B cell (primary cell): Measurements from ENCODE around the gene FRMD4A. TPM values are rescaled to one million over a fixed set of nuclear protein-coding genes. Genes with fewer than 3 reads are reported as not detected.

Experiments used
- ATAC-seq: fragments of 200-7000 bp; cut with Tn5 transposase; one replicate; pipeline ENCODE4 v1.10.0; 2021; ENCODE audit warnings: low read depth, mild to moderate bottlenecking, moderate number of reproducible peaks, moderate library complexity
- CTCF ChIA-PET: fragments of 350-600 bp; sonication (Branson Sonifier 250); formaldehyde crosslinking; loops from one replicate; lab custom pipeline; 2021; ENCODE audit warnings: antibody characterized with exemption, inconsistent platforms; lab: Charles Lee
- POLR2A ChIA-PET: fragments of 350-600 bp; sonication (Branson Sonifier 250); formaldehyde crosslinking; loops from one replicate; lab custom pipeline; 2021; ENCODE audit warnings: antibody characterized with exemption; lab: Charles Lee
- DNase-seq: peaks from one replicate; pipeline ENCODE4 v3.0.0; 2013
- H2AFZ ChIP-seq: 2 replicates; pipeline ENCODE4 v1.6.1; 2012; ENCODE audit warnings: mild to moderate bottlenecking, low read depth, low read length; ENCODE audit not compliant: insufficient read depth, poor library complexity, severe bottlenecking
- H3K27ac ChIP-seq, 2 donors: 1 replicate in 1 of 2; 2 replicates in 1 of 2; pipeline ENCODE4 v1.5.1; 2012 to 2013; ENCODE audit warnings: low read length in 2 of 2, mild to moderate bottlenecking in 2 of 2, moderate library complexity in 1 of 2
- H3K27me3 ChIP-seq, 4 experiments: fragments of 200-600 bp in 1 of 4; sonication (generic) in 1 of 4; replicated peaks in 1 of 4; 1 replicate in 2 of 4; 2 replicates in 2 of 4; pipeline versions ENCODE4 v1.6.1 to v1.7.0; 2013 to 2016; ENCODE audit warnings: low read length in 3 of 4, mild to moderate bottlenecking in 2 of 4, mixed read lengths in 1 of 4, moderate library complexity in 1 of 4; ENCODE audit not compliant: insufficient read depth in 4 of 4, control insufficient read depth in 3 of 4; ENCODE audit errors: control extremely low read depth in 1 of 4
- H3K36me3 ChIP-seq, 2 experiments: replicated peaks in 1 of 2; 1 replicate in 1 of 2; 2 replicates in 1 of 2; pipeline versions ENCODE4 v1.6.1 to v1.7.1; 2013; ENCODE audit warnings: low read length in 1 of 2; ENCODE audit not compliant: insufficient read depth in 2 of 2, control insufficient read depth in 1 of 2; ENCODE audit errors: control extremely low read depth in 1 of 2, extremely low read depth in 1 of 2
- H3K4me1 ChIP-seq, 2 donors: fragments of 200-600 bp in 1 of 2; sonication (generic) in 1 of 2; 1 replicate in 1 of 2; 2 replicates in 1 of 2; pipeline versions ENCODE4 v1.5.1 to v1.6.1; 2013 to 2017; ENCODE audit warnings: low read length in 2 of 2; ENCODE audit not compliant: control insufficient read depth in 2 of 2, insufficient read depth in 2 of 2
- H3K4me2 ChIP-seq: replicated peaks from 2 replicates; pipeline ENCODE3; 2012; ENCODE audit warnings: mild to moderate bottlenecking, low read depth, low read length; ENCODE audit not compliant: poor library complexity, severe bottlenecking
- H3K4me3 ChIP-seq, 5 experiments: fragments of 200-600 bp in 1 of 5; sonication (generic) in 1 of 5; 1 replicate in 3 of 5; 2 replicates in 2 of 5; pipeline versions ENCODE4 v1.5.1 to v1.7.0; 2011 to 2016; ENCODE audit warnings: low read length in 4 of 5, mild to moderate bottlenecking in 4 of 5, low read depth in 2 of 5, control low read depth in 1 of 5, moderate library complexity in 1 of 5; ENCODE audit not compliant: insufficient read depth in 1 of 5; ENCODE audit errors: control extremely low read depth in 1 of 5, extremely low read depth in 1 of 5
- H3K79me2 ChIP-seq: fragments of 200-600 bp; sonication (generic); one replicate; pipeline ENCODE4 v1.6.0; 2016; ENCODE audit warnings: low read length; ENCODE audit not compliant: control insufficient read depth, insufficient read depth
- H3K9ac ChIP-seq: fragments of 200-600 bp; sonication (generic); 2 replicates; pipeline ENCODE4 v1.6.1; 2017; ENCODE audit warnings: mild to moderate bottlenecking, low read length, moderate library complexity
- H3K9me3 ChIP-seq, 3 donors: one replicate each; pipeline versions ENCODE4 v1.6.1 to v1.7.1; 2013; ENCODE audit warnings: low read length in 2 of 3; ENCODE audit not compliant: control insufficient read depth in 2 of 3, insufficient read depth in 1 of 3; ENCODE audit errors: control extremely low read depth in 1 of 3
- H4K20me1 ChIP-seq: 2 replicates; pipeline ENCODE4 v1.6.0; 2012; ENCODE audit warnings: mild to moderate bottlenecking, low read length; ENCODE audit not compliant: insufficient read depth, control insufficient read depth, poor library complexity, severe bottlenecking
- H3K27ac Mint-ChIP-seq: one replicate; pipeline ENCODE4 v1.8.0; 2021; ENCODE audit warnings: mixed read lengths
- H3K27me3 Mint-ChIP-seq: one replicate; pipeline ENCODE4 v1.8.0; 2021; ENCODE audit warnings: mixed read lengths
- H3K4me1 Mint-ChIP-seq: one replicate; pipeline ENCODE4 v1.8.0; 2021; ENCODE audit warnings: mixed read lengths
- H3K4me3 Mint-ChIP-seq: one replicate; pipeline ENCODE4 v1.8.0; 2021; ENCODE audit warnings: mixed read lengths
- H3K9me3 Mint-ChIP-seq: one replicate; pipeline ENCODE4 v1.8.0; 2022; ENCODE audit warnings: mixed read lengths; ENCODE audit not compliant: insufficient read depth
- CTCF ChIP-seq: fragments of 200-600 bp; IDR thresholded peaks from one replicate; pipeline ENCODE4 v1.8.0; 2022; ENCODE audit warnings: antibody characterized with exemption, mild to moderate bottlenecking
- EZH2 ChIP-seq: IDR thresholded peaks from 2 replicates; pipeline ENCODE4 v1.6.1; 2012; ENCODE audit warnings: borderline replicate concordance, low read depth, mild to moderate bottlenecking, moderate library complexity, low read length; ENCODE audit not compliant: insufficient read depth, poor library complexity, severe bottlenecking
- WGBS: methylation state at CpG from one replicate; pipeline ENCODE4 v1.1.5; 2013; ENCODE audit warnings: missing lambda C conversion rate; ENCODE audit not compliant: insufficient coverage; 5-methylcytosine and 5-hydroxymethylcytosine counted together
- intact Hi-C: fragments of 100-400 bp; cut with micrococcal nuclease; formaldehyde crosslinking; loops from one replicate; pipeline ENCODE4 v1.10.0; 2022
- polyA plus RNA-seq: library from polyadenylated mRNA; depleted of rRNA; stranded (reverse); fragments of >200 nt; gene quantifications from 2 replicates; pipeline ENCODE4 v1.2.3, GENCODE V29; 2012
- total RNA-seq, 2 donors: library from RNA; stranded (reverse); fragments of 120-200 nt in 1 of 2; gene quantifications; 1 replicate in 1 of 2; 2 replicates in 1 of 2; pipeline versions ENCODE4 v1.2.3 to v1.2.4, GENCODE V29; 2013 to 2022

FRMD4A gene
- total and polyA plus RNA-seq, 2 donors (not counting 1 experiment from before 2014, with no cell fraction given): 0.76 to 3.4 TPM

GRCh38 chr10:13885238-13885990, 445.3 kb downstream of the FRMD4A start:
- H3K36me3 ChIP-seq: no peaks in the 10 kb centered on the region
- DNase-seq: no peak
- H3K79me2 ChIP-seq: no peaks in the 10 kb centered on the region
- no peak for ATAC-seq
- peaks cover 9 to 10% of the 10 kb centered on the region in 2 donors for H3K4me1 ChIP-seq
- Mint-ChIP-seq H3K4me1 (peaks cover 7% of the 10 kb centered on the region), H3K27ac (peak overlapping the region; percentile 11), H3K4me3 (no peak overlapping the region), H3K27me3 (peaks cover 49% of the 10 kb centered on the region), H3K9me3 (no peaks in the 10 kb centered on the region)
- H3K27ac ChIP-seq: no peak overlapping the region
- H3K4me3 ChIP-seq: no peak overlapping the region
- no peak overlapping the region for H3K4me2 ChIP-seq
- peaks cover 0 to 4% (median 0%) of the 10 kb centered on the region in 3 donors for H3K9me3 ChIP-seq
- H3K27me3 ChIP-seq: peaks cover 0 to 20% (median 9%) of the 10 kb centered on the region in 4 experiments
- H3K9ac ChIP-seq: no peak overlapping the region
- POLR2A ChIA-PET: interaction anchor here (0.6 to 0.9 kb wide), 2 partner anchors 112 to 300 kb away, joined by 3 to 5 read pairs; no protein-coding TSS in a partner anchor
- no peaks in the 10 kb centered on the region for H4K20me1 ChIP-seq
- no peak overlapping the region for H2AFZ ChIP-seq
- WGBS: 88% methylated on average over 7 of the region's 9 CpGs
- intact Hi-C loops: no loop called here
- CTCF ChIA-PET: no interaction called here
- TF ChIP-seq CTCF (no peak), EZH2 (no peak)
